AML-193 (cell line): ENCODE measurements around the gene FRYL.

ENCODE experiments used
- DNase-seq, 2 experiments: peaks; one replicate each; lab custom pipeline; 2025; lab: John Stamatoyannopoulos, UW

FRYL gene

GRCh38 chr4:48620831-48621230, 159.2 kb downstream of the FRYL start:
- no peak for DNase-seq

DNA sequence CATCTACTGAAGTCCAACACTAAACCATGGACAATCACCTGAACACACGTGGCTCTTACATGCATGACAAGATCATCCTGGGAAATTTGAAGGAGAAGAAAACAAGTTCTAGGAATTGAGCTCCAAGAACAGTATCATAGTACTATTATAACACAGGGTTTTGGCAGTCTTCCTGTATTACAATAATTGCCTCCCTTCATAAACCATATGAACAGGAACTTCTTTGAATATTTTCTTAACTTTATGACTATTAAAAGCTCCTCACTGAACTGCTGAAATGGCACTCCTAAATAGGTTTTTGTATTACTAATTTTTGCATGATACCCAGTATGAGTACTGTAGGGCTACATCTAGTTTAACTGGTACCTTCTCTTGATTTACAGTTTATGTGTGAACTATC, 160.0 kb downstream of the FRYL start:
- DNase-seq = no peak

GRCh38 chr4:48604527-48604926, 175.6 kb downstream of the FRYL start:
- no peak for DNase-seq

DNA sequence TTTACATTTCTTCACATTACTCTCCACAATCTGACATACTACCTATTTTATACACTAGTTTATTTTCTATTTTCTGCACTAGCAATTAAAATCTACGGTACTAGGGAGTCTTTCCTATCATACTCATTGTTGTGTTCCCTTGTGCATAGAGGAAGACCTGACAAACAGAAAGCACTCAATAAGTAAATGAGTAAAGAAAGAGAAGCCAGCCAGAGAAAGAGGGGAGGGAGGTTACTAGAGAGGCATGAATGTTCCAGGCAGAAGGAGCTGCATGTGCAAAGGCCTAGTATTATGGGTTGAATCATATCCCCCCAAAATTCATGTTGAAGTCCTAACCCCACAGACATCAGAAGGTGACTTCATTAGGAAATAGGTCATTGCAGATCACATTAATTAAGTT, 176.0 kb downstream of the FRYL start:
- DNase-seq = no peak

DNA sequence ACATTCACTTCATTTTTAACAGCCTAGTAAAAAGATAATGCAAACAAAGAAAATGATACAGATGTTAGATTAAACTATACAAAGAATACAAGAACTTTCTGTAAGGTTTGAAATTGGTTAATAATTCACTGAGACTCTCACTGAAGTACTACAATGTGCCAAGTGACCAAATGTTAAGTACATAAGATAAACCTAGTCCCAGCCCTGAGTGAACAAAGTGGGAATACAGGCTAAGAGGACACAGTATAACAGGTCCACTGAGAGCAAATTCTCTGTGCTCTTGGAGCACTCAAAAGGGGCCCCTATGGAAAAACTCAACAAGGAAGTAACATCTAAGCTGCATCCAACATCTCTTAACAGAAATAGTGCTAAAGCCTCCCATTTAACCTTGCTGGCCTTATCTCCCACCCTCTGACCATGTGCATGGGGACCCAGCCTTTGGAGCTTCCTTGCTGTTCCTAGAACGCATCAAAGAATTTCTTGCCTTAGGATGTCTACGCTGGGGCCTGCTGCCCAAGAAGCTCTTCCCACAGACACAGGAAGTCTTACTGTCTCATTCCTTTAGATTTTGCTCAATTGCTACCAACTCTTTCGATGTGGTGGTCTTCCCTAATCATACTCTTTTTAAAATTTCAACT, 176.6 kb downstream of the FRYL start:
- no peak for DNase-seq

DNA sequence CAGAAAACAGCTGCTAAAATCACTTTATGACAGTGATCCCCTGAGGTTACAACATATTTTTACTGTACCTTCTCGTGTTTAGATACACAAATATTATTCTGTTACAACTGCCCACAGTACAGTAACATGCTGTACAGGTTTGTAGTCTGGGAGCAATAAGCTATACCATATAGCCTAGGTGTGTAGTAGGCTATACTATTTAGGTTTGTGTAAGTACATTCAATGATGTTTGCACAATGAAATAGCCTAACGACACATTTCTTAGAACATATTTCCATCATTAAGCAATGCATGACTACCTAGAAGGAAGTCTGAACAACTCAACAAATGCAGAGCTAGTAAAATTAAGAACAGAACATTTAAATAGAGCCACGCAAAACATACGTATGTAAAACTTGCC, 177.3 kb downstream of the FRYL start:
- DNase-seq = no peak

- no peak for DNase-seq
Measured at GRCh38 chr4:48602222-48602621, 177.9 kb downstream of the FRYL start.

- no peak for DNase-seq
Measured at GRCh38 chr4:48596336-48596735, 183.7 kb downstream of the FRYL start.

- no peak for DNase-seq
Measured at GRCh38 chr4:48594180-48594579, 185.9 kb downstream of the FRYL start.

- no peak for DNase-seq
Measured at GRCh38 chr4:48591372-48591771, 188.7 kb downstream of the FRYL start.

- DNase-seq = no peak
Measured at GRCh38 chr4:48590884-48591283, 189.2 kb downstream of the FRYL start.

- no peak for DNase-seq
Measured at GRCh38 chr4:48589098-48589445, 191.0 kb downstream of the FRYL start.

- DNase-seq = peak in 1 of 2 experiments; percentile 4
Measured at GRCh38 chr4:48588230-48589097, 191.6 kb downstream of the FRYL start.

DNA sequence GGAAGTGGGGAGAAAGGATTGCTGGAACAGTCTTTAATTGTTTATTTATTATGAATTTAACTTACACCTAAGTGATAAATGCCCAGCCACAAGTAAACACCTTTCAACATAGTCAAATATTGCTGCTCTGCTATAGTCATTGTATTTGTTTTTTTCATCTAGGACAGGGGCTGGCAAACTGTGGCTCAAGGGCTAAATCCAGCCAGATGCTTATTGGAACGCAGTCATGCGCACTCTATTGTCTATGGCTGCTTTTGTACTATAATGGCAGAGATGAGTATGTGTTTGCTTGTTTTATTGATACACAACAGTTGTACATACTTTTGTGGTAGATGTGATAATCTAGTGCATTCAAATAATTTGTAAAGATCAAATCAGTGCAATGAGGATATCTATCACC, 194.7 kb downstream of the FRYL start:
- no peak for DNase-seq

GRCh38 chr4:48578132-48578968, 201.7 kb downstream of the FRYL start:
- DNase-seq = peak; percentile 58 to 65

DNA sequence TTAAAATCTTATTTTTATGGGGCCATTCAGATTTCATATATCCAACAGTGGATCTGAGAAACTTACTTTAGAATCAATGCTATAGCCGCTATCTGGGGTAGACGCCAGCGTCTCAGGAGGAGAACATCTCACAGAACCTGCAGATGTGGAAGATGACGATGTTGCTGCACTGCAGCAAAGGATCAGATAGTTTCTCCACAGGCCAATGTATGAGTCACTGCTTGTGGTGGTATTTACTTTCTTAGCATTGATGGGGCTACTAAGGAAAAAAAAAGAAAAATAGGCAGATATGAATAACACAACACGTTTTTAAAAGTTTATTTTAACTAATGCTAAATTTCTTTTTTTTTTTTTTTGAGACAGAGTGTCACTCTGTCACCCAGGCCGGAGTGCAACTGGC, 204.1 kb downstream of the FRYL start:
- no peak for DNase-seq

GRCh38 chr4:48571471-48571870, 208.6 kb downstream of the FRYL start:
- DNase-seq = no peak

- no peak for DNase-seq
Measured at GRCh38 chr4:48570646-48571220, 209.3 kb downstream of the FRYL start.

GRCh38 chr4:48566034-48566384, 214.1 kb downstream of the FRYL start:
- no peak for DNase-seq

- no peak for DNase-seq
Measured at GRCh38 chr4:48565362-48566033, 214.6 kb downstream of the FRYL start.

- no peak for DNase-seq
Measured at GRCh38 chr4:48564151-48564550, 215.9 kb downstream of the FRYL start.

GRCh38 chr4:48558819-48559218, 221.3 kb downstream of the FRYL start:
- no peak for DNase-seq
